NCI-H2029 (cell line): ENCODE data around the gene REP15.
"Not testable (repeated sequence)": the region's sequence is repeated elsewhere in the genome, so short reads cannot be mapped to it uniquely, and the experiment has no call there.

Experiments used
- DNase-seq: peaks from one replicate; lab custom pipeline; 2025; lab: John Stamatoyannopoulos, UW

The REP15 gene

GRCh38 chr12:27696293-27696652, at the start of gene REP15:
TSS of gene REP15 (plus strand) at chr12:27696447. CDS start at chr12:27696563, 116 bp downstream.
- no peak for DNase-seq

GRCh38 chr12:27650011-27650410, 46.2 kb upstream of the REP15 start:
- DNase-seq, result no peak

- DNase-seq, result no peak
These were observed 45.0 kb upstream of the REP15 start for GRCh38 chr12:27651201-27651600.

- peak; percentile 58 for DNase-seq
These were observed 44.0 kb upstream of the REP15 start for GRCh38 chr12:27652174-27652763.

- DNase-seq, result no peak
These were observed 42.6 kb upstream of the REP15 start for GRCh38 chr12:27653661-27654060.

GRCh38 chr12:27655476-27655875, 40.8 kb upstream of the REP15 start:
- DNase-seq, result not testable (repeated sequence)

- no peak for DNase-seq
These were observed 39.0 kb upstream of the REP15 start for GRCh38 chr12:27657296-27657695.

- DNase-seq, result no peak
These were observed 30.5 kb upstream of the REP15 start for GRCh38 chr12:27665704-27666103.

GRCh38 chr12:27666510-27666909, 29.7 kb upstream of the REP15 start:
- DNase-seq, result no peak

- no peak for DNase-seq
These were observed 28.7 kb upstream of the REP15 start for GRCh38 chr12:27667540-27667939.

- DNase-seq, result no peak
These were observed 24.2 kb upstream of the REP15 start for GRCh38 chr12:27672051-27672450.

GRCh38 chr12:27672643-27673042, 23.6 kb upstream of the REP15 start:
- no peak for DNase-seq

- no peak for DNase-seq
These were observed 23.0 kb upstream of the REP15 start for GRCh38 chr12:27673101-27673718.

GRCh38 chr12:27674989-27675388, 21.3 kb upstream of the REP15 start:
- DNase-seq, result no peak

GRCh38 chr12:27680619-27681018, 15.6 kb upstream of the REP15 start:
- DNase-seq, result no peak

GRCh38 chr12:27682534-27682933, 13.7 kb upstream of the REP15 start:
- no peak for DNase-seq

GRCh38 chr12:27685274-27685673, 11.0 kb upstream of the REP15 start:
- DNase-seq, result no peak

- DNase-seq, result no peak
These were observed 10.1 kb upstream of the REP15 start for GRCh38 chr12:27686147-27686546.

- DNase-seq, result no peak
These were observed 7.6 kb upstream of the REP15 start for GRCh38 chr12:27688671-27689070.

GRCh38 chr12:27689558-27690180, 6.6 kb upstream of the REP15 start:
- no peak for DNase-seq

GRCh38 chr12:27693403-27693802, 2.8 kb upstream of the REP15 start:
- no peak for DNase-seq

GRCh38 chr12:27695556-27696292, 523 bp upstream of the REP15 start:
- DNase-seq, result no peak
